GM12801 (cell line): ENCODE measurements around the gene UFL1.

Experiments used
- CTCF ChIP-seq: IDR thresholded peaks from one replicate; pipeline ENCODE4 v1.5.1; 2011; ENCODE audit warnings: control low read depth; ENCODE audit not compliant: insufficient read length; ENCODE audit errors: extremely low read depth

UFL1 gene

GRCh38 chr6:96545882-96546281 is 24.3 kb downstream of the UFL1 start:
- no peak for TF ChIP-seq CTCF

- no peak for TF ChIP-seq CTCF
Measured at GRCh38 chr6:96547654-96548053, 26.0 kb downstream of the UFL1 start.

GRCh38 chr6:96554558-96554957 is 33.0 kb downstream of the UFL1 start:
- TF ChIP-seq CTCF: no peak

- no peak for TF ChIP-seq CTCF
Measured at GRCh38 chr6:96562886-96563285, 41.3 kb downstream of the UFL1 start, which contains the start of gene FHL5. FHL5 (plus strand) TSS chr6:96563128; CDS start chr6:96603614, 40,486 bp downstream.

GRCh38 chr6:96563853-96564252 is 42.2 kb downstream of the UFL1 start:
- no peak for TF ChIP-seq CTCF

- TF ChIP-seq CTCF: no peak
Measured at GRCh38 chr6:96570053-96570452, 48.4 kb downstream of the UFL1 start.

- no peak for TF ChIP-seq CTCF
Measured at GRCh38 chr6:96571551-96571950, 49.9 kb downstream of the UFL1 start.

- TF ChIP-seq CTCF: no peak
Measured at GRCh38 chr6:96575359-96575758, 53.8 kb downstream of the UFL1 start.
